ENCODE measurements around the gene ISYNA1. TPM values are rescaled to one million over a fixed set of nuclear protein-coding genes. Genes with fewer than 3 reads are reported as not detected.
A peak's percentile ranks its signal among the peaks of the same experiment; 100 is the strongest.

The ISYNA1 gene
- polyA plus RNA-seq, 3 donors: 3.7 TPM; not detected in 2

DNA sequence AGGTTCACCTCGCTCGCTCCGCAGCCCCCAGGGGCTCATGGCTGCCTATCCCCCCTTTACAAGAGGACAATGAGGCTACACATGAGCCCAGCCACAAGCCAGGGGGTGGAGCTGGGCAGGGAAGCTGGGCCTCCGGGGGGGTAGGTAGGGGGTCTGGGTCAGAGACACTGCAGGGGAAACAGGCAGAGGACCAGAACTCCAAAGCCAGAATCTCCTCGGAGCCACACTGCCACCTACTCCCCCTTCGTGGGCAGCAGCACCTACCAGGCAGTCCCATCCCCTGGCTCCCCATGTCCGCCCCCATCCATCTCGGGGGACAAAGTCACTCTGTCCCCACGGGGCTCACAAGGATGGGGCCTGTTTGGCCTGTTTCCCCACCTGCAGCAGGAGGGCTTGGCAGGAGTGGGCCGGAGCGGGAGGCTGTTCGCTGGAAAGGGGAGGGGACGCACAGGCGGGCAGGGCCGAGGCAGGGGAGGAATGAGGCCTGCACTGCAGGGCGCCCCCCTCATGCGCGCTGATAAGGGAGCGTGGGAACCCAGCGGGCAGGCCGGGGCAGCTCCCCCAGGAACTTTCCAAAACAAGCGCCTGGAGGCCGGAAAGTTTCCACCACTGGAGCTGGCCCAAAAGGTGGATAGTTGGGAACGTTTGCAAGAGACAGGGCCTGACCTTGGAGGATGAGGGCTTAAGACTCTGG is 545 bp upstream of the ISYNA1 start:
- intact Hi-C loops (cut with micrococcal nuclease): no loop called here
- Histone ChIP-seq H3K79me2 (ENCODE audit: insufficient read depth, low read length) (no peaks in the 10 kb centered on the region), H4K20me1 (ENCODE audit: insufficient read depth, low read length) (peaks cover 86% of the 10 kb centered on the region), H3K27ac (ENCODE audit: low read depth in 1 of 2, low read length in 2 of 2) (no peak overlapping the region), H3K36me3 (replicated peaks in 1 of 2; ENCODE audit: control insufficient read depth in 1 of 2, insufficient read depth in 2 of 2, low read length in 2 of 2) (peaks cover 8 to 9% of the 10 kb centered on the region in 2 donors), H3K4me3 (replicated peaks in 1 of 3; ENCODE audit: low read depth in 2 of 3, low read length in 3 of 3) (peak overlapping the region in 1 of 3 experiments; percentile 69), H3K9ac (ENCODE audit: insufficient read depth, low read length, poor library complexity, severe bottlenecking) (no peak overlapping the region), H3K4me1 (ENCODE audit: control insufficient read depth in 1 of 2, insufficient read depth in 2 of 2, low read length in 2 of 2) (peaks cover 19 to 33% of the 10 kb centered on the region in 2 donors), H3K27me3 (ENCODE audit: control insufficient read depth in 2 of 2, insufficient read depth in 2 of 2, low read length in 2 of 2) (peaks cover 0 to 40% of the 10 kb centered on the region in 2 donors), H3K4me2 (replicated peaks; ENCODE audit: extremely low read depth, low read length, poor library complexity, severe bottlenecking) (peak overlapping the region; percentile 78), H3K9me3 (replicated peaks in 1 of 2; ENCODE audit: control insufficient read depth in 1 of 2, insufficient read depth in 1 of 2, low read length in 2 of 2) (no peaks in the 10 kb centered on the region), H2AFZ (ENCODE audit: insufficient read depth, low read depth, low read length, poor library complexity, severe bottlenecking) (no peak overlapping the region)
- Mint-ChIP-seq H3K27me3 (ENCODE audit: low read depth in 3 of 3) (peaks cover 22 to 63% (median 44%) of the 10 kb centered on the region in 3 donors), H3K27ac (no peak overlapping the region), H3K4me1 (peaks cover 31% of the 10 kb centered on the region), H3K4me3 (peak overlapping the region in 1 of 2 donors; percentile 75), H3K9me3 (peaks cover 0 to 8% (median 0%) of the 10 kb centered on the region in 7 donors), H3K36me3 (peaks cover 11 to 22% of the 10 kb centered on the region in 2 donors)
- 48% methylated on average over 19 of the region's 24 CpGs for WGBS (ENCODE audit: insufficient coverage)
- TF ChIP-seq, protein P1, sequence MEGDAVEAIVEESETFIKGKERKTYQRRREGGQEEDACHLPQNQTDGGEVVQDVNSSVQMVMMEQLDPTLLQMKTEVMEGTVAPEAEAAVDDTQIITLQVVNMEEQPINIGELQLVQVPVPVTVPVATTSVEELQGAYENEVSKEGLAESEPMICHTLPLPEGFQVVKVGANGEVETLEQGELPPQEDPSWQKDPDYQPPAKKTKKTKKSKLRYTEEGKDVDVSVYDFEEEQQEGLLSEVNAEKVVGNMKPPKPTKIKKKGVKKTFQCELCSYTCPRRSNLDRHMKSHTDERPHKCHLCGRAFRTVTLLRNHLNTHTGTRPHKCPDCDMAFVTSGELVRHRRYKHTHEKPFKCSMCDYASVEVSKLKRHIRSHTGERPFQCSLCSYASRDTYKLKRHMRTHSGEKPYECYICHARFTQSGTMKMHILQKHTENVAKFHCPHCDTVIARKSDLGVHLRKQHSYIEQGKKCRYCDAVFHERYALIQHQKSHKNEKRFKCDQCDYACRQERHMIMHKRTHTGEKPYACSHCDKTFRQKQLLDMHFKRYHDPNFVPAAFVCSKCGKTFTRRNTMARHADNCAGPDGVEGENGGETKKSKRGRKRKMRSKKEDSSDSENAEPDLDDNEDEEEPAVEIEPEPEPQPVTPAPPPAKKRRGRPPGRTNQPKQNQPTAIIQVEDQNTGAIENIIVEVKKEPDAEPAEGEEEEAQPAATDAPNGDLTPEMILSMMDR (IDR thresholded peaks at IDR 0.05): no peak
- DNase-seq: no peak

- Mint-ChIP-seq H3K27me3 (ENCODE audit: low read depth in 3 of 3) (peaks cover 29 to 77% (median 49%) of the 10 kb centered on the region in 3 donors), H3K4me1 (peaks cover 33% of the 10 kb centered on the region), H3K27ac (peak overlapping the region in 1 of 7 donors; percentile 7), H3K9me3 (peaks cover 0 to 8% (median 0%) of the 10 kb centered on the region in 7 donors), H3K4me3 (peak overlapping the region; percentile 69 to 80), H3K36me3 (peaks cover 2 to 10% of the 10 kb centered on the region in 2 donors)
- peak in 1 of 3 donors; percentile 41 for DNase-seq
- TF ChIP-seq, protein P1 (IDR thresholded peaks at IDR 0.05): no peak
- H3K4me1 ChIP-seq (ENCODE audit: control insufficient read depth in 1 of 2, insufficient read depth in 2 of 2, low read length in 2 of 2): peaks cover 28 to 46% of the 10 kb centered on the region in 2 donors
- peak overlapping the region; percentile 3 to 69 (median 26) for H3K4me3 ChIP-seq (replicated peaks in 1 of 3; ENCODE audit: low read depth in 2 of 3, low read length in 3 of 3)
- no peak overlapping the region for H3K9ac ChIP-seq (ENCODE audit: insufficient read depth, low read length, poor library complexity, severe bottlenecking)
- peaks cover 0 to 3% of the 10 kb centered on the region in 2 donors for H3K36me3 ChIP-seq (replicated peaks in 1 of 2; ENCODE audit: control insufficient read depth in 1 of 2, insufficient read depth in 2 of 2, low read length in 2 of 2)
- 21% methylated on average over 57 of the region's 67 CpGs for WGBS (ENCODE audit: insufficient coverage)
- intact Hi-C loops (cut with micrococcal nuclease): no loop called here
- H3K27ac ChIP-seq (ENCODE audit: low read depth in 1 of 2, low read length in 2 of 2): no peak overlapping the region
- peak overlapping the region; percentile 78 for H3K4me2 ChIP-seq (replicated peaks; ENCODE audit: extremely low read depth, low read length, poor library complexity, severe bottlenecking)
- H3K79me2 ChIP-seq (ENCODE audit: insufficient read depth, low read length): no peaks in the 10 kb centered on the region
- H4K20me1 ChIP-seq (ENCODE audit: insufficient read depth, low read length): peaks cover 70% of the 10 kb centered on the region
- no peaks in the 10 kb centered on the region for H3K9me3 ChIP-seq (replicated peaks in 1 of 2; ENCODE audit: control insufficient read depth in 1 of 2, insufficient read depth in 1 of 2, low read length in 2 of 2)
- H2AFZ ChIP-seq (ENCODE audit: insufficient read depth, low read depth, low read length, poor library complexity, severe bottlenecking): no peak overlapping the region
- peaks cover 0 to 49% of the 10 kb centered on the region in 2 donors for H3K27me3 ChIP-seq (ENCODE audit: control insufficient read depth in 2 of 2, insufficient read depth in 2 of 2, low read length in 2 of 2)
These were observed 1.1 kb downstream of the ISYNA1 start for GRCh38 chr19:18436671-18437490.
